ENCODE measurements around the gene NFATC4. TPM values are rescaled to one million over a fixed set of nuclear protein-coding genes. Genes with fewer than 3 reads are reported as not detected.

NFATC4 gene
- total RNA-seq, 5 donors from 2014 or later (not counting 1 experiment from before 2014, with no cell fraction given): 0.16 to 0.82 (median 0.39) TPM; not detected in 1

DNA sequence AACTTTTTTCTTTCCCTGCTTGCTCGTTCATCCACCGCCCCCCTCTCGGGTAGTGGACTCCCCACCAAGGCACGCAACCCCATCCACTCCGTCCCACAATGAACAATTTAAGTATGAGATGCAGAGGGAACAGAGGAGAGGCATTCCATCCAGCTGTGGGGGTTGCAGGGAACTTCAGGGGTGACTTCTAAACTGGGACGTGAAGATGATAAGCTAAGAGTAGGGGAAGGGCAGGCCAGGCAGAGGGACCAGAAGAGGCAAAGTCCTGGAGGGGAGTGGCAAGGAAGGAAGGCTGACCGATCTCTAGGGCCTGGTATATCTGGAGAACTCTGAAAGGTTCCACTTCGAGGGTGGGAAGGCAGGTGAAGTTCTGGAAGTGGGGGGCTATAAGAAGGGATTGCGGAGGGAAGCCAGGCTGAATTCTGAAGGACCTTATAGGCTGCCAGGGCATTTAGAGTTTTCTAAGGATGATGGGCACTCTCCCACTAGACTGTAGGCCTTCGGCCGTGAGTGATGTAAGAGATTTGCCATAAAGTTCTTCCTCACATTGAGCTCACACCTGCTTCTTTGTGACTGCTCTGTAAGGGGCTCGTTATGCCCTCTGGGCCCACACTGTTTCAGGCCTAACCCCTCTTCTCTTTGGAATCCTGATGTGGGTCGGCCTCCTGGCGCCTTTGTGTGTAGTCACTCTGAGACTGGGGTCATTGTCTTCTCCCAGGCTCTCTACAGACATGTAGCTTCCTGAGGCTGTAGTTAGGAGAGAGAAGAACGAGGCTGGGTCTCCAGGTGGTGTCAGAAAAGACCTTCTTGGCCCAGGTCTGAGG, 12.1 kb downstream of the NFATC4 start:
- no peak for DNase-seq
- POLR2A ChIA-PET: no interaction called here
- peaks cover 0 to 33% of the 10 kb centered on the region in 2 experiments for H3K27me3 ChIP-seq (replicated peaks in 1 of 2; ENCODE audit: control insufficient read depth in 2 of 2, extremely low read depth in 1 of 2, insufficient read depth in 2 of 2, low read length in 1 of 2)
- Mint-ChIP-seq H3K9me3 (no peaks in the 10 kb centered on the region), H3K27ac (no peak overlapping the region), H3K36me3 (no peaks in the 10 kb centered on the region), H3K4me1 (no peaks in the 10 kb centered on the region), H3K4me3 (no peak overlapping the region), H3K27me3 (peaks cover 4 to 11% of the 10 kb centered on the region in 2 donors)
- WGBS (ENCODE audit: insufficient coverage): 66% methylated on average over 5 of the region's 15 CpGs
- H3K36me3 ChIP-seq (ENCODE audit: control insufficient read depth in 2 of 2, extremely low read depth in 1 of 2, insufficient read depth in 1 of 2, low read length in 1 of 2): no peaks in the 10 kb centered on the region
- H3K27ac ChIP-seq (ENCODE audit: low read length): no peak overlapping the region
- no peaks in the 10 kb centered on the region for H3K9me3 ChIP-seq
- no peak overlapping the region for H3K4me3 ChIP-seq (ENCODE audit: control insufficient read depth in 1 of 2, extremely low read depth in 1 of 2, low read length in 1 of 2)
- CTCF ChIA-PET: interaction anchor here in 1 of 2 donors (0.5 kb wide), 1 partner anchor 14 kb away, joined by 3 read pairs; no protein-coding TSS in a partner anchor
- no peaks in the 10 kb centered on the region for H3K4me1 ChIP-seq (ENCODE audit: control insufficient read depth in 1 of 2, extremely low read depth in 1 of 2, insufficient read depth in 2 of 2, low read length in 2 of 2)
- no peak for ATAC-seq (replicated peaks in 1 of 4)

DNA sequence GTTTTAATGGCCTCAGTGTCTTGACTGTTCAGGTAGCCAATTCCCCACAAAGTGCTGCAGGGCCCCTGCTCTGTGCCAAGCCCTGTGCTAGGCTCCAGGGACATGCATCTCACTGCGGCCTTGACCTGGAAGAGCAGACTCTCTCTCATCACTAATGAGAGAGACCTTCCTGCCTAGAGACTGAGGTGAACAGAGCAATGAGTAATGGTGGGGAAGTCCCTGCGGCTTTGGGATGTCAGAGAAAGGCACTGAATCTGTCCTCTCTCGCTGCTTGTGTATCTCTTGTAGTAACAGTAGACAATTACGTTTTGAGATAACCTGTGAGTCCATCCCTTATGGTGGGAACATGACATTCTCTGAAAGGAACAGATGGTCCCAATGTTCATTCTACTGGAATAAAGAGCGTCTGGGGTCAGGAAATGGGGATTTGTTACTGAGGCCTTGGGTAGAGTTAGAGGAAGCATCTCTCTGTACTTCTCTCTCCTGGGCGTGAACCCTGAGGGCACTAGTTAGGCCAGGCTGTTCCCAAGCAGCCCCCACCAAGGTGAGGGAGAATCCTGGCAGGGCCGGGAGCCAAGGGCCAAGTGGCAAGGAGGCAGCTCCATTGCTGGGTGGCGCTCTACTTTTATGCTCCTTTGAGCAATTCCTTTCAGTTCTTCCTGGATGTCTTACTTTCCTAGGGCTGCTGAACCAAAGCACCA, 13.5 kb downstream of the NFATC4 start:
- CTCF ChIA-PET: interaction anchor here in 1 of 2 donors (0.7 kb wide), 1 partner anchor 373 kb away, joined by 4 read pairs; no protein-coding TSS in a partner anchor
- Mint-ChIP-seq H3K4me1 (no peaks in the 10 kb centered on the region), H3K27me3 (peaks cover 7% of the 10 kb centered on the region in 2 donors), H3K27ac (no peak overlapping the region), H3K4me3 (no peak overlapping the region), H3K36me3 (no peaks in the 10 kb centered on the region), H3K9me3 (no peaks in the 10 kb centered on the region)
- Histone ChIP-seq H3K27me3 (replicated peaks in 1 of 2; ENCODE audit: control insufficient read depth in 2 of 2, extremely low read depth in 1 of 2, insufficient read depth in 2 of 2, low read length in 1 of 2) (peaks cover 0 to 19% of the 10 kb centered on the region in 2 experiments), H3K9me3 (no peaks in the 10 kb centered on the region), H3K4me1 (ENCODE audit: control insufficient read depth in 1 of 2, extremely low read depth in 1 of 2, insufficient read depth in 2 of 2, low read length in 2 of 2) (no peaks in the 10 kb centered on the region), H3K36me3 (ENCODE audit: control insufficient read depth in 2 of 2, extremely low read depth in 1 of 2, insufficient read depth in 1 of 2, low read length in 1 of 2) (no peaks in the 10 kb centered on the region), H3K27ac (ENCODE audit: low read length) (no peak overlapping the region), H3K4me3 (ENCODE audit: control insufficient read depth in 1 of 2, extremely low read depth in 1 of 2, low read length in 1 of 2) (no peak overlapping the region)
- 86% methylated on average over 7 of the region's 8 CpGs for WGBS (ENCODE audit: insufficient coverage)
- POLR2A ChIA-PET: no interaction called here
- DNase-seq: no peak
- ATAC-seq (replicated peaks in 1 of 4): no peak

DNA sequence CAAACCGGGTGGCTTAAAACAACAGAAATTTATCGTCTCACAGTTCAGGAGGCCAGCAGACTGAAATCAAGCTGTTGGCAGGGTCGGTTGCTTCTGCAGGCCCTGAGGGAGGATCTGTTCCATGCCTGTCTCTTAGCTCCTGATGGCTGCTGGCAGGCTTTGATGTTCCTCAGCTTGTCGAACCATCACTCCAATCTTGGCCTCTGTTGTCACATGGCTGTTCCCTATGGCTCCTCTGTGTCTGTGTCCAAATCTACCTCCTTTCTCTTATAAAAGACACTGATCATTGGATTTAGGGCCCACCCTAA, 14.0 kb downstream of the NFATC4 start:
- H3K36me3 ChIP-seq (ENCODE audit: control insufficient read depth in 2 of 2, extremely low read depth in 1 of 2, insufficient read depth in 1 of 2, low read length in 1 of 2): no peaks in the 10 kb centered on the region
- no peaks in the 10 kb centered on the region for H3K9me3 Mint-ChIP-seq
- ATAC-seq (replicated peaks in 1 of 4) (no peak), DNase-seq (no peak)
- H3K27me3 Mint-ChIP-seq: peaks cover 7 to 11% of the 10 kb centered on the region in 2 donors
- H3K27ac Mint-ChIP-seq: no peak overlapping the region
- POLR2A ChIA-PET: no interaction called here
- no peak overlapping the region for H3K4me3 Mint-ChIP-seq
- H3K4me3 ChIP-seq (ENCODE audit: control insufficient read depth in 1 of 2, extremely low read depth in 1 of 2, low read length in 1 of 2): no peak overlapping the region
- no peaks in the 10 kb centered on the region for H3K36me3 Mint-ChIP-seq
- CTCF ChIA-PET: interaction anchor here in 1 of 2 donors (0.7 kb wide), 1 partner anchor 373 kb away, joined by 4 read pairs; no protein-coding TSS in a partner anchor
- WGBS (ENCODE audit: insufficient coverage): 83% methylated on average over 3 of the region's 4 CpGs
- H3K4me1 Mint-ChIP-seq: no peaks in the 10 kb centered on the region
- H3K27me3 ChIP-seq (replicated peaks in 1 of 2; ENCODE audit: control insufficient read depth in 2 of 2, extremely low read depth in 1 of 2, insufficient read depth in 2 of 2, low read length in 1 of 2): peaks cover 0 to 16% of the 10 kb centered on the region in 2 experiments
- H3K27ac ChIP-seq (ENCODE audit: low read length): no peak overlapping the region
- H3K9me3 ChIP-seq: no peaks in the 10 kb centered on the region
- H3K4me1 ChIP-seq (ENCODE audit: control insufficient read depth in 1 of 2, extremely low read depth in 1 of 2, insufficient read depth in 2 of 2, low read length in 2 of 2): no peaks in the 10 kb centered on the region

DNA sequence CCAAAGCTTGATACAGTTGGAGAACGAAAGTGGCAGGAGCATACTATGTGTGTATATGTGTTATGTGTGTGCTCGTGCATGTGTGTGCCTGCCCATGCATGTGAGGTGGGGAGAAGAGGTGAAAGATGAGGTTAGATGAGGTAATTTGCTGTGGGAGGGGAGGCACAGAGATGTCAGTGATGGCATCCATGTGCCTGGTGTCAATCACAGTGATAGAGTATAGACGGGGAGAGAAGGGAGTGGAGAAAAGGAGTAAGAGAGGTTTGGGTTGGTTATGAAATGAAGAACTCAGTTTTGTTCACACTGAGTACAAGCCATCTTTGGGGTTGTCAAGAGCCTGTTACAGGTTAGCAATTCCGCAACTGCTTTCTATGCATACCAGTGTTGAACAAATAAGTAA, 16.2 kb downstream of the NFATC4 start:
- ATAC-seq (replicated peaks in 1 of 4) (no peak), DNase-seq (no peak)
- CTCF ChIA-PET: no interaction called here
- Histone ChIP-seq H3K27me3 (replicated peaks in 1 of 2; ENCODE audit: control insufficient read depth in 2 of 2, extremely low read depth in 1 of 2, insufficient read depth in 2 of 2, low read length in 1 of 2) (peaks cover 0 to 9% of the 10 kb centered on the region in 2 experiments), H3K9me3 (no peaks in the 10 kb centered on the region), H3K4me1 (ENCODE audit: control insufficient read depth in 1 of 2, extremely low read depth in 1 of 2, insufficient read depth in 2 of 2, low read length in 2 of 2) (no peaks in the 10 kb centered on the region), H3K27ac (ENCODE audit: low read length) (no peak overlapping the region), H3K4me3 (ENCODE audit: control insufficient read depth in 1 of 2, extremely low read depth in 1 of 2, low read length in 1 of 2) (no peak overlapping the region), H3K36me3 (ENCODE audit: control insufficient read depth in 2 of 2, extremely low read depth in 1 of 2, insufficient read depth in 1 of 2, low read length in 1 of 2) (no peaks in the 10 kb centered on the region)
- H3K36me3 Mint-ChIP-seq: no peaks in the 10 kb centered on the region
- H3K9me3 Mint-ChIP-seq: no peaks in the 10 kb centered on the region
- no peak overlapping the region for H3K4me3 Mint-ChIP-seq
- H3K27me3 Mint-ChIP-seq: peaks cover 6 to 11% of the 10 kb centered on the region in 2 donors
- POLR2A ChIA-PET: no interaction called here
- H3K4me1 Mint-ChIP-seq: no peaks in the 10 kb centered on the region
- no peak overlapping the region for H3K27ac Mint-ChIP-seq
- WGBS (ENCODE audit: insufficient coverage): 86% methylated on average over 3 of the region's 4 CpGs

DNA sequence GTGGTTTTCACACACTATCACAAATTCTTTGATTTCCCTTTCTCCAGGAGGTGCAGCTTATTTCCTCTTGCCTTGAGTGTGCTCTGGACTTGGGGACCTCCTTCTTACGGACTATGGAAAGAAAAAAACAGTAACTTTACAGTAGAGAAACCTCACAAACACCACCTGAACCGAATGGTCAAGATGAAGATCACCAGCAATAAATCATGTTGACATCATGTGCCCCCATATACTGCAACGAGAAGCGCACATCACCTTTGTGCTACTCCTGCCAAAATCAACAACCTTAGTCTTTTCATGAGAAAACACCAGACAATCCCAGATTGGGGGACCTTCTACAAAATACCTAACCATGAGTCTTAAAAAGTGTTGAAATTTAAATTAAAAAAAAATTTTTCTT, 17.5 kb downstream of the NFATC4 start:
- CTCF ChIA-PET: interaction anchor here in 1 of 2 donors (0.6 to 0.7 kb wide), 2 partner anchors 221 to 226 kb away, joined by 3 to 4 read pairs; no protein-coding TSS in a partner anchor
- H3K27me3 ChIP-seq (replicated peaks in 1 of 2; ENCODE audit: control insufficient read depth in 2 of 2, extremely low read depth in 1 of 2, insufficient read depth in 2 of 2, low read length in 1 of 2): peaks cover 0 to 14% of the 10 kb centered on the region in 2 experiments
- no peaks in the 10 kb centered on the region for H3K4me1 ChIP-seq (ENCODE audit: control insufficient read depth in 1 of 2, extremely low read depth in 1 of 2, insufficient read depth in 2 of 2, low read length in 2 of 2)
- Mint-ChIP-seq H3K27me3 (peaks cover 11 to 12% of the 10 kb centered on the region in 2 donors), H3K9me3 (no peaks in the 10 kb centered on the region), H3K36me3 (no peaks in the 10 kb centered on the region), H3K4me1 (no peaks in the 10 kb centered on the region), H3K27ac (no peak overlapping the region), H3K4me3 (no peak overlapping the region)
- POLR2A ChIA-PET: no interaction called here
- no peaks in the 10 kb centered on the region for H3K9me3 ChIP-seq
- 86% methylated on average over 1 of the region's 4 CpGs for WGBS (ENCODE audit: insufficient coverage)
- ATAC-seq (replicated peaks in 1 of 4): no peak
- H3K27ac ChIP-seq (ENCODE audit: low read length): no peak overlapping the region
- no peak for DNase-seq
- H3K36me3 ChIP-seq (ENCODE audit: control insufficient read depth in 2 of 2, extremely low read depth in 1 of 2, insufficient read depth in 1 of 2, low read length in 1 of 2): no peaks in the 10 kb centered on the region
- H3K4me3 ChIP-seq (ENCODE audit: control insufficient read depth in 1 of 2, extremely low read depth in 1 of 2, low read length in 1 of 2): no peak overlapping the region

DNA sequence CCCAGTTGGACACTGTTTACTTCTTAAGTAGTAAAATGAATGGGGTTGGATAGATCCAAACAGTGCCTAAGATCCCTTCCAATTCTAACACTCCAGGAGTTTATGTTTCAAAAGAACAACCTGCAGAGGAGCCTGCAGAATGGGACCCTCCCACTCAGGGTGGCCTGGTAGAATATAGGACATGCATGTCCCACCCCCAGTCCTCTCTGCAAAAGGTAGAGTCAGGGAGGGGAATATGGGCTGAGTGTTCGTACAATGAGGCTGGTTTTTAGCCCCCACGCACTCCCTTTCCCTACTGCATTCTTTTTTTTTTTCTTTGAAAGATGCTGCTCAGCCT, 19.0 kb downstream of the NFATC4 start:
- DNase-seq (no peak), ATAC-seq (replicated peaks in 1 of 4) (no peak)
- Mint-ChIP-seq H3K27me3 (peaks cover 11 to 22% of the 10 kb centered on the region in 2 donors), H3K36me3 (no peaks in the 10 kb centered on the region), H3K27ac (no peak overlapping the region), H3K4me1 (no peaks in the 10 kb centered on the region), H3K9me3 (no peaks in the 10 kb centered on the region), H3K4me3 (no peak overlapping the region)
- Histone ChIP-seq H3K9me3 (no peaks in the 10 kb centered on the region), H3K4me3 (ENCODE audit: control insufficient read depth in 1 of 2, extremely low read depth in 1 of 2, low read length in 1 of 2) (no peak overlapping the region), H3K4me1 (ENCODE audit: control insufficient read depth in 1 of 2, extremely low read depth in 1 of 2, insufficient read depth in 2 of 2, low read length in 2 of 2) (no peaks in the 10 kb centered on the region), H3K27ac (ENCODE audit: low read length) (no peak overlapping the region), H3K36me3 (ENCODE audit: control insufficient read depth in 2 of 2, extremely low read depth in 1 of 2, insufficient read depth in 1 of 2, low read length in 1 of 2) (no peaks in the 10 kb centered on the region), H3K27me3 (replicated peaks in 1 of 2; ENCODE audit: control insufficient read depth in 2 of 2, extremely low read depth in 1 of 2, insufficient read depth in 2 of 2, low read length in 1 of 2) (peaks cover 0 to 21% of the 10 kb centered on the region in 2 experiments)
- CTCF ChIA-PET: interaction anchor here in 1 of 2 donors (0.7 kb wide), 1 partner anchor 75 kb away, joined by 3 read pairs; no protein-coding TSS in a partner anchor
- no CpG with 5 or more reads among the region's 2 CpGs for WGBS (ENCODE audit: insufficient coverage)
- POLR2A ChIA-PET: no interaction called here
